Astrocyte (in vitro differentiated cells and primary cell): ENCODE data around the gene FXYD5. TPM values are rescaled to one million over a fixed set of nuclear protein-coding genes. Genes with fewer than 3 reads are reported as not detected.

Experiments
- DNase-seq: peaks from one replicate; pipeline ENCODE4 v3.0.0-alpha.2; 2010; ENCODE audit warnings: low read depth
- FAIRE-seq: peaks from 2 replicates; lab custom pipeline; 2011; peaks lifted over from hg19 to GRCh38; lab: Jason Lieb, UNC
- H2AFZ ChIP-seq: 2 replicates; pipeline ENCODE4 v1.6.0; 2012; ENCODE audit warnings: low read depth, low read length, inconsistent platforms
- H3K27ac ChIP-seq: 2 replicates; pipeline ENCODE4 v1.5.1; 2011; ENCODE audit warnings: low read depth, low read length, inconsistent platforms
- H3K27me3 ChIP-seq: 2 replicates; pipeline ENCODE4 v1.6.0; 2011; ENCODE audit warnings: low read length, inconsistent platforms; ENCODE audit not compliant: insufficient read depth
- H3K36me3 ChIP-seq: 2 replicates; pipeline ENCODE4 v1.5.1; 2011; ENCODE audit warnings: low read length, inconsistent platforms; ENCODE audit not compliant: insufficient read depth
- H3K4me1 ChIP-seq: 2 replicates; pipeline ENCODE4 v1.5.1; 2011; ENCODE audit warnings: low read length, inconsistent platforms; ENCODE audit not compliant: insufficient read depth
- H3K4me2 ChIP-seq: 2 replicates; pipeline ENCODE4 v1.6.0; 2012; ENCODE audit warnings: low read length, inconsistent platforms
- H3K4me3 ChIP-seq: 2 replicates; pipeline ENCODE4 v1.5.1; 2011; ENCODE audit warnings: low read depth, mild to moderate bottlenecking, low read length, inconsistent platforms; ENCODE audit not compliant: insufficient read depth
- H3K79me2 ChIP-seq: 2 replicates; pipeline ENCODE4 v1.6.0; 2012; ENCODE audit warnings: mild to moderate bottlenecking, low read length, inconsistent platforms; ENCODE audit not compliant: insufficient read depth
- H3K9ac ChIP-seq: 2 replicates; pipeline ENCODE4 v1.6.0; 2012; ENCODE audit warnings: mild to moderate bottlenecking, low read length, inconsistent platforms
- H3K9me3 ChIP-seq: 2 replicates; pipeline ENCODE4 v1.5.1; 2012; ENCODE audit warnings: low read depth, mild to moderate bottlenecking, low read length, inconsistent platforms; ENCODE audit not compliant: insufficient read depth
- H4K20me1 ChIP-seq: 2 replicates; pipeline ENCODE4 v1.6.0; 2012; ENCODE audit warnings: low read length, inconsistent platforms; ENCODE audit not compliant: insufficient read depth
- H3K27ac Mint-ChIP-seq: one replicate; pipeline ENCODE4 v1.8.0; 2021; ENCODE audit warnings: mild to moderate bottlenecking, mixed read lengths; ENCODE audit not compliant: unreplicated experiment
- H3K27me3 Mint-ChIP-seq: one replicate; pipeline ENCODE4 v1.8.0; 2021; ENCODE audit warnings: low read depth, mixed read lengths; ENCODE audit not compliant: unreplicated experiment
- H3K36me3 Mint-ChIP-seq: one replicate; pipeline ENCODE4 v1.8.0; 2021; ENCODE audit warnings: low read depth, mixed read lengths; ENCODE audit not compliant: unreplicated experiment
- H3K4me1 Mint-ChIP-seq: one replicate; pipeline ENCODE4 v1.8.0; 2021; ENCODE audit warnings: low read depth, mixed read lengths; ENCODE audit not compliant: unreplicated experiment
- H3K4me3 Mint-ChIP-seq: one replicate; pipeline ENCODE4 v1.8.0; 2021; ENCODE audit warnings: mild to moderate bottlenecking, moderate library complexity, mixed read lengths; ENCODE audit not compliant: unreplicated experiment
- H3K9me3 Mint-ChIP-seq: one replicate; pipeline ENCODE4 v1.8.0; 2021; ENCODE audit warnings: mild to moderate bottlenecking, mixed read lengths; ENCODE audit not compliant: unreplicated experiment
- CTCF ChIP-seq: IDR thresholded peaks from 2 replicates; pipeline ENCODE4 v1.5.1; 2011; ENCODE audit warnings: low read depth, mild to moderate bottlenecking, inconsistent platforms, low read length, moderate library complexity; ENCODE audit not compliant: insufficient read depth
- EZH2 ChIP-seq: IDR thresholded peaks from 2 replicates; pipeline ENCODE4 v1.6.1; 2012; ENCODE audit warnings: mild to moderate bottlenecking, low read length, inconsistent platforms; ENCODE audit not compliant: insufficient read depth
- total RNA-seq: library from RNA; stranded (reverse); gene quantifications from 2 replicates; pipeline ENCODE4 v1.2.1, GENCODE V29; 2021

The FXYD5 gene
- total RNA-seq, 1 donor from 2014 or later = 108 TPM

DNA sequence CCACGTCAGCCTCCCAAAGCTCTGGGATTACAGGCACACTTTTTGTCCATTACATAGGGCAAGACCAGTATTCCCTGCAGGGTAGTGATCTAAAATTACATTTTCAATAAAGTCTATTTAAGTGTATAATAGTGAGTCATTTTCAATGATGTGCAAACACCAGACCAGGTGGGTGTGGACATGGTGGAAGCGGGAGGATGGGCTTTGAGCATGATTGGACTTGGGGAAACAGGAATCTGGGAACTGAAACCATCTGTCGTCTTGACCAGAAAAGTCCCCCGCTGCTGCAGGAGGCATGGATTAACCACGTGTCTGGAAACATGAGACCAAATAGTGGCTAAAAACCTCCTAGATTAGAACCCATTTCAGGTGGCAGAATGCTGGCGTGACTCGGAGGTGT, 34.0 kb upstream of the FXYD5 start:
- H3K79me2 ChIP-seq = no peaks in the 10 kb centered on the region
- H3K27ac Mint-ChIP-seq = no peak overlapping the region
- TF ChIP-seq CTCF (no peak), EZH2 (no peak)
- H3K36me3 Mint-ChIP-seq = no peaks in the 10 kb centered on the region
- H3K4me1 ChIP-seq = peaks cover 15% of the 10 kb centered on the region
- no peaks in the 10 kb centered on the region for H3K9me3 ChIP-seq
- DNase-seq (peak; percentile 44), FAIRE-seq (no peak)
- H4K20me1 ChIP-seq = no peaks in the 10 kb centered on the region
- H3K9me3 Mint-ChIP-seq = peaks cover 4% of the 10 kb centered on the region
- no peak overlapping the region for H2AFZ ChIP-seq
- H3K4me2 ChIP-seq = peak overlapping the region; percentile 11
- H3K27me3 Mint-ChIP-seq = peaks cover 35% of the 10 kb centered on the region
- H3K4me1 Mint-ChIP-seq = peaks cover 1% of the 10 kb centered on the region
- no peaks in the 10 kb centered on the region for H3K36me3 ChIP-seq
- no peak overlapping the region for H3K9ac ChIP-seq
- H3K27ac ChIP-seq = no peak overlapping the region
- H3K4me3 Mint-ChIP-seq = no peak overlapping the region
- H3K27me3 ChIP-seq = no peaks in the 10 kb centered on the region
- no peak overlapping the region for H3K4me3 ChIP-seq

DNA sequence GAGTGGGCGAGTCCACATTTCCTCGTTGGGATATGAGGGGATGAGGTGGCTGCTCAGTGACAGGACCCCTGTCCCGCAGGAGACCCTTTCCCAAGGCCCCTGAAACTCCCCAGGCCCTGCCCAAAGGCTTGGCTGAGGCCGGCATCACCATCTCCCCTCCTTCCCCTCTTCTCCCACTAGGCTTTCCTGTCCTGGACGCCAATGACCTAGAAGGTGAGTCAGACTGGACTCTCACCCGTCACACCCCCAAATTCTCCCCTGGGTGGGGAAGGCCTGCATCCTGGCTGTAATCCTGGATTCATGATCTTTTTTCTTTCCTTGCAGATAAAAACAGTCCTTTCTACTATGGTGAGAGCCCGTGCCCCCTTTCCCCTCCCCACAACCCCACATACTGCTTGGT, 33.6 kb upstream of the FXYD5 start:
- DNase-seq = no peak
- H3K4me2 ChIP-seq = peak overlapping the region; percentile 11
- no peak overlapping the region for H3K27ac ChIP-seq
- no peak for TF ChIP-seq EZH2
- H4K20me1 ChIP-seq = no peaks in the 10 kb centered on the region
- H3K9me3 Mint-ChIP-seq = peaks cover 4% of the 10 kb centered on the region
- no peaks in the 10 kb centered on the region for H3K9me3 ChIP-seq
- H3K4me1 Mint-ChIP-seq = peaks cover 1% of the 10 kb centered on the region
- no peak for FAIRE-seq
- H3K27me3 ChIP-seq = no peaks in the 10 kb centered on the region
- no peak overlapping the region for H2AFZ ChIP-seq
- H3K4me3 ChIP-seq = no peak overlapping the region
- no peak overlapping the region for H3K9ac ChIP-seq
- H3K36me3 ChIP-seq = no peaks in the 10 kb centered on the region
- H3K36me3 Mint-ChIP-seq = no peaks in the 10 kb centered on the region
- no peaks in the 10 kb centered on the region for H3K79me2 ChIP-seq
- no peak overlapping the region for H3K27ac Mint-ChIP-seq
- H3K4me3 Mint-ChIP-seq = no peak overlapping the region
- peaks cover 36% of the 10 kb centered on the region for H3K27me3 Mint-ChIP-seq
- peaks cover 15% of the 10 kb centered on the region for H3K4me1 ChIP-seq

DNA sequence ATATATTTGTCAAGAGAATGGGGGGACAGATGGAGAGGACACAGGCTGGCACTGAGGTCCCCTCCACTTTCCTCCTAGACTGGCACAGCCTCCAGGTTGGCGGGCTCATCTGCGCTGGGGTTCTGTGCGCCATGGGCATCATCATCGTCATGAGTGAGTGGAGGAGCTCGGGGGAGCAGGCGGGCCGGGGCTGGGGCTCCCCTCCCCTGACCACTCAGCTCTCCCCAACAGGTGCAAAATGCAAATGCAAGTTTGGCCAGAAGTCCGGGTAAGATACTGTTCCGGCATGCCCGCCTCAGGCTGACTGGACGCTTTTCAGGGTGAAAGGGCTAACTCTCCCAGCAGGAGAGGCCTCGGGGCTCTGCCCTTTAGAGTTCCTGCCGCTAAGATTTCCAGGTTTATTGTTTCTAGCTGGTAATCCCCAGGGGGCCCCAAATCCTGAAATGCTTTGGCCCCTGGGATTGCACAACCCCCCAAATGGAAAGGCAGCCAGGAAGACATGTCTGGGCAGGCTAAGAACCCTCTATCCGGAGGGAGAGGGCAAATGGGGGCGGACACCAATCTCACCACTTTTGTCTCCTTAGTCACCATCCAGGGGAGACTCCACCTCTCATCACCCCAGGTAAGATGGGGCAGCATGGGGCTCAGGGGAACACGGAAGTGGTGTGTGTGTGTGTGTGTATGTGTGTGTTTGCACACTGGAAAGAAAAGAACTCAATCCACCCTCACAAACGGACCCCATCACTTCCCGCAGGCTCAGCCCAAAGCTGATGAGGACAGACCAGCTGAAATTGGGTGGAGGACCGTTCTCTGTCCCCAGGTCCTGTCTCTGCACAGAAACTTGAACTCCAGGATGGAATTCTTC, 31.6 kb upstream of the FXYD5 start:
- H3K4me1 ChIP-seq = peaks cover 15% of the 10 kb centered on the region
- H3K4me1 Mint-ChIP-seq = no peaks in the 10 kb centered on the region
- no peak overlapping the region for H3K27ac ChIP-seq
- H3K36me3 Mint-ChIP-seq = no peaks in the 10 kb centered on the region
- no peak overlapping the region for H3K4me2 ChIP-seq
- no peak overlapping the region for H2AFZ ChIP-seq
- no peak overlapping the region for H3K27ac Mint-ChIP-seq
- no peaks in the 10 kb centered on the region for H3K79me2 ChIP-seq
- H3K36me3 ChIP-seq = no peaks in the 10 kb centered on the region
- H3K9me3 ChIP-seq = no peaks in the 10 kb centered on the region
- H3K4me3 ChIP-seq = no peak overlapping the region
- H4K20me1 ChIP-seq = no peaks in the 10 kb centered on the region
- FAIRE-seq (no peak), DNase-seq (no peak)
- no peak overlapping the region for H3K4me3 Mint-ChIP-seq
- H3K9me3 Mint-ChIP-seq = peaks cover 2% of the 10 kb centered on the region
- H3K9ac ChIP-seq = no peak overlapping the region
- TF ChIP-seq EZH2 (no peak), CTCF (no peak)
- peaks cover 1% of the 10 kb centered on the region for H3K27me3 ChIP-seq
- peaks cover 34% of the 10 kb centered on the region for H3K27me3 Mint-ChIP-seq
